Gastrocnemius medialis (tissue), 4 donors: ENCODE measurements around the gene S100A14. TPM values are rescaled to one million over a fixed set of nuclear protein-coding genes. Genes with fewer than 3 reads are reported as not detected.

Experiments used
- ATAC-seq, 2 donors: fragments of 150-250 bp; one replicate each; pipeline ENCODE4 v1.9.1; 2016
- DNase-seq, 2 donors: peaks; one replicate each; pipeline ENCODE4 v3.0.0-alpha.2; 2019
- H3K27ac ChIP-seq, 4 donors: fragments of 200-600 bp; sonication (generic); 1 replicate in 1 of 4; 2 replicates in 3 of 4; pipeline ENCODE4 v1.5.1; 2016 to 2018; ENCODE audit warnings: mild to moderate bottlenecking in 2 of 4, moderate library complexity in 1 of 4
- H3K27me3 ChIP-seq, 3 donors: fragments of 200-600 bp; sonication (generic) in 2 of 3; 1 replicate in 1 of 3; 2 replicates in 2 of 3; pipeline versions ENCODE4 v1.5.1 to v1.6.0; 2016 to 2019; ENCODE audit warnings: mild to moderate bottlenecking in 1 of 3, moderate library complexity in 1 of 3
- H3K36me3 ChIP-seq, 2 donors: fragments of 200-600 bp; sonication (generic) in 1 of 2; one replicate each; pipeline ENCODE4 v1.5.1; 2017 to 2018
- H3K4me1 ChIP-seq, 2 donors: fragments of 200-600 bp; sonication (generic) in 1 of 2; one replicate each; pipeline ENCODE4 v1.5.1; 2016 to 2017; ENCODE audit warnings: mild to moderate bottlenecking in 2 of 2
- H3K4me3 ChIP-seq, 4 donors: fragments of 200-600 bp; sonication (generic) in 3 of 4; 1 replicate in 1 of 4; 2 replicates in 3 of 4; pipeline ENCODE4 v1.5.1; 2016 to 2019; ENCODE audit warnings: mild to moderate bottlenecking in 2 of 4
- H3K9me3 ChIP-seq, 3 donors: fragments of 200-600 bp; sonication (generic) in 2 of 3; 1 replicate in 1 of 3; 2 replicates in 2 of 3; pipeline ENCODE4 v1.5.1; 2016 to 2019
- POLR2A ChIP-seq, 2 donors: fragments of 450-650 bp; IDR thresholded peaks; one replicate each; pipeline ENCODE4 v1.6.1; 2017; ENCODE audit warnings: antibody characterized with exemption in 2 of 2, mild to moderate bottlenecking in 2 of 2, moderate library complexity in 2 of 2
- in situ Hi-C, 4 donors: fragments of 200-750 bp; cut with MboI; loops; one replicate each; pipeline versions ENCODE4 v1.15.0 to v1.8.0; 2017; ENCODE audit warnings: low sequenced_read_pairs in 4 of 4
- intact Hi-C: fragments of 100-400 bp; cut with DNase I; formaldehyde crosslinking; loops from one replicate; pipeline ENCODE4 v1.15.1; 2023; ENCODE audit warnings: low total_unique reads
- total RNA-seq, 4 donors: library from RNA; depleted of rRNA; stranded (reverse); fragments of >200 nt; gene quantifications; one replicate each; pipeline versions ENCODE4 v1.1.0 to v1.2.3, GENCODE V29; 2016
- TF ChIP-seq, protein P1 (sequence below), 5 experiments: fragments of 450-650 bp in 3 of 5; fragments of 200-600 bp in 2 of 5; sonication (generic) in 2 of 5; IDR thresholded peaks in 4 of 5; conservative IDR thresholded peaks in 1 of 5; 1 replicate in 4 of 5; 2 replicates in 1 of 5; pipeline ENCODE4 v1.5.1; 2016 to 2019; ENCODE audit warnings: antibody characterized with exemption in 5 of 5, mild to moderate bottlenecking in 3 of 5, moderate library complexity in 3 of 5

S100A14 gene
- total RNA-seq, 4 donors from 2014 or later = 1.8 TPM; not detected in 3

DNA sequence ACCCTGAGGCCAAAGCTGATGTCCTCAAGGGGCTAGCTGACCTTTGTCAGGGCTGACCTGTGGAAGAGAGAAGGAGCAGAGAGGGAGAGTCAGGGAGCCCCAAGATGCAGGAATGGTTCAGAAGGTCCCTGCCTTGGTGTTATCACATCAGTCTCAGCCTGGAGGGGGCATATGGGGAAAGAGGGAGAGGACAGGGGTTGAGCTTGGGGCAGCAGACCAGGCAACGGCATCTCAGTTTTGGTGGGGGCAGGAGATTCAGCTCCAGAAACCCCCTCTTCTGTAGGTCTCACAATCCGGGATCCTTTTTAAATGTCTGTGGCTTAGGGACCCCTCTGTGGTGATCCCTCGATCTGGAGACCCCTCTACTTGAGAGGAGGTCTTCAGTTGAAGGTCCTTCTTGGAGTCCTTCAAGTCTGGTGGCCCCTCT, 10.4 kb upstream of the S100A14 start:
- intact Hi-C loops = no loop called here
- in situ Hi-C loops = no loop called here
- no peak for DNase-seq

DNA sequence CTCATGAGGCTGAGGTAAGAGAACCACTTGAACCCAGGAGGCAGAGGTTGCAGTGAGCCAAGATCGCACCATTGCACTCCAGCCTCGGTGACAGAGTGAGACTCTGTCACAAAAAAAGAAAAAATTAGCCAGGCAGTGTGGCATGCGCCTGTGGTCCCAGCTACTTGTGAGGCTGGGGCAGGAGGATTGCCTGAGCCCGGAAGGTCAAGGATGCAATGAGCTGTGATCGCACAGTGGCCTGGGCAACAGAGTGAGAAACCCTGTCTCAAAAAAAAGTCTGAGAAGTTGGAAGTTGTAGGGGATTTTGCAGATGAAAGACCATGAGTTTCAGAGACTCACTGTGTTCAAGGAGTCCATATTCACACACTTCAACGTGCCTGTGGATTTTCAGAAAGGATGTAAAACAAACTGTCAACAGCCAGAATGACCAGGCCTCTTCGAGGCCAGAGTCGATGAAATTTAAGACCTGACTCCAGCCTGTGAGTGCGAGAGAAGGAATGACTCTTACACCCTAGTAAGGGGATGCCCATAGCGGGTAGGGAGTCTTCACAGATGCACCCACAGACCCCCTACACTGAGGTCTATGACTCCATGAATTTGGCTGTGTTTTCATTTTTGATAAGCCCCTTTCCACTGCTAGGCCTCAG, 9.0 kb upstream of the S100A14 start:
- intact Hi-C loops = no loop called here
- Histone ChIP-seq H3K4me3 (peak overlapping the region in 1 of 4 donors; percentile 65), H3K9me3 (no peaks in the 10 kb centered on the region), H3K27ac (peak overlapping the region in 1 of 4 donors; percentile 99), H3K36me3 (peaks cover 0 to 22% of the 10 kb centered on the region in 2 donors), H3K4me1 (peaks cover 36 to 38% of the 10 kb centered on the region in 2 donors), H3K27me3 (no peaks in the 10 kb centered on the region)
- in situ Hi-C loops = no loop called here
- DNase-seq (no peak), ATAC-seq (no peak)
- TF ChIP-seq, protein P1, sequence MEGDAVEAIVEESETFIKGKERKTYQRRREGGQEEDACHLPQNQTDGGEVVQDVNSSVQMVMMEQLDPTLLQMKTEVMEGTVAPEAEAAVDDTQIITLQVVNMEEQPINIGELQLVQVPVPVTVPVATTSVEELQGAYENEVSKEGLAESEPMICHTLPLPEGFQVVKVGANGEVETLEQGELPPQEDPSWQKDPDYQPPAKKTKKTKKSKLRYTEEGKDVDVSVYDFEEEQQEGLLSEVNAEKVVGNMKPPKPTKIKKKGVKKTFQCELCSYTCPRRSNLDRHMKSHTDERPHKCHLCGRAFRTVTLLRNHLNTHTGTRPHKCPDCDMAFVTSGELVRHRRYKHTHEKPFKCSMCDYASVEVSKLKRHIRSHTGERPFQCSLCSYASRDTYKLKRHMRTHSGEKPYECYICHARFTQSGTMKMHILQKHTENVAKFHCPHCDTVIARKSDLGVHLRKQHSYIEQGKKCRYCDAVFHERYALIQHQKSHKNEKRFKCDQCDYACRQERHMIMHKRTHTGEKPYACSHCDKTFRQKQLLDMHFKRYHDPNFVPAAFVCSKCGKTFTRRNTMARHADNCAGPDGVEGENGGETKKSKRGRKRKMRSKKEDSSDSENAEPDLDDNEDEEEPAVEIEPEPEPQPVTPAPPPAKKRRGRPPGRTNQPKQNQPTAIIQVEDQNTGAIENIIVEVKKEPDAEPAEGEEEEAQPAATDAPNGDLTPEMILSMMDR (IDR thresholded peaks at IDR 0.05 in 4 of 5, conservative IDR thresholded peaks at IDR 0.05 in 1 of 5) = no peak
- no peak for TF ChIP-seq POLR2A (IDR thresholded peaks at IDR 0.05)

More for the DNA sequence above, 10.4 kb upstream of the S100A14 start:
- no peaks in the 10 kb centered on the region for H3K27me3 ChIP-seq
- peak overlapping the region; percentile 95 to 100 (median 100) for H3K27ac ChIP-seq
- H3K4me3 ChIP-seq = peak overlapping the region; percentile 62 to 76 (median 64)
- peaks cover 36 to 50% of the 10 kb centered on the region in 2 donors for H3K4me1 ChIP-seq
- H3K9me3 ChIP-seq = no peaks in the 10 kb centered on the region
- H3K36me3 ChIP-seq = peaks cover 0 to 22% of the 10 kb centered on the region in 2 donors
- no peak for ATAC-seq
- no peak for TF ChIP-seq POLR2A (IDR thresholded peaks at IDR 0.05)
- TF ChIP-seq, protein P1 (IDR thresholded peaks at IDR 0.05 in 4 of 5, conservative IDR thresholded peaks at IDR 0.05 in 1 of 5) = no peak

DNA sequence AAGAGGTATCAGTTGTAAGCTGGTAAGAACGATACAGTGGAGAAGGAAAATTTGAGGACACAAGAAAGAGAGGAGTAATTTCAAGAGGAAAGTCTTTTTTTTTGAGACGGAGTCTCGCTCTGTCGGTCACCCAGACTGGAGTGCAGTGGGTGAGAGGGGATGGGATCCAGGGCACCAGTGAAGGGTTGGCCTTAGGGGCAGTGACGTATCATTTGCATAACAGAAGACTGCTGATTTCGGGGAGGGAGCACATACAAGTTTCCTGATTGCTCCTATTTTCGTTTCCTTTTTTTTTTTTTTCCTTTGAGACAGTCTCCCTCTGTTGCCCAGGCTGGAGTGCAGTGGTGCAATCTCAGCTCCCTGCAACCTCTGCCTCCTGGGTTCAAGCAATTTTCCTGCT, 7.0 kb upstream of the S100A14 start:
- H3K27me3 ChIP-seq = no peaks in the 10 kb centered on the region
- TF ChIP-seq, protein P1 (IDR thresholded peaks at IDR 0.05 in 4 of 5, conservative IDR thresholded peaks at IDR 0.05 in 1 of 5) = no peak
- no peak for TF ChIP-seq POLR2A (IDR thresholded peaks at IDR 0.05)
- H3K27ac ChIP-seq = no peak overlapping the region
- no peak overlapping the region for H3K4me3 ChIP-seq
- peaks cover 22 to 24% of the 10 kb centered on the region in 2 donors for H3K4me1 ChIP-seq
- no peak for ATAC-seq
- intact Hi-C loops = no loop called here
- peaks cover 0 to 31% of the 10 kb centered on the region in 2 donors for H3K36me3 ChIP-seq
- H3K9me3 ChIP-seq = no peaks in the 10 kb centered on the region
- in situ Hi-C loops = no loop called here
- DNase-seq = no peak

DNA sequence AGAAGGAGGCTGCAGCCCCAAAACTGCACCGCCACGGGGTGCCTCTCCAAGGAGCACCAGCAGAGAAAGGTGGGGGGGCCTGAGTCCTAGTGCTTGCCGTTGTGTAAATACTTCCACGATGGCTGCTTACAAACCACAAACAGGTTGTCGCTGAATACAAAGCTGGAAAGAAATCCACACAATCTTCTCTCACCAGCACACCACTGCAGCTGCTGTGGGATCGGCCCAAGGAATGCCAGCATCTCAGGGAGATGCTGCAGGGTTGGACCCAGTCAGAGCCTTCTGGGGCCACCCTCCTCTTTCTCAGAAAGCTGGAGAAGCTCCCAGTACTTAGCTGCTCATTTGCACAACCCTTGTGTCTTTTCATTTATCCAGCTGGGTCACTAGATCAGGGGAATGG, 3.0 kb upstream of the S100A14 start:
- no peak overlapping the region for H3K4me3 ChIP-seq
- ATAC-seq = no peak
- in situ Hi-C loops = loop anchor here in 1 of 4 donors (5.0 kb wide), 1 partner anchor 107 kb away; no protein-coding TSS in a partner anchor
- H3K27me3 ChIP-seq = no peaks in the 10 kb centered on the region
- peaks cover 0 to 17% of the 10 kb centered on the region in 2 donors for H3K36me3 ChIP-seq
- intact Hi-C loops = loop anchor here (5.0 kb wide), 2 partner anchors 87 to 107 kb away; no protein-coding TSS in a partner anchor
- DNase-seq = no peak
- H3K9me3 ChIP-seq = no peaks in the 10 kb centered on the region
- no peak overlapping the region for H3K27ac ChIP-seq
- no peak for TF ChIP-seq POLR2A (IDR thresholded peaks at IDR 0.05)
- TF ChIP-seq, protein P1 (IDR thresholded peaks at IDR 0.05 in 4 of 5, conservative IDR thresholded peaks at IDR 0.05 in 1 of 5) = no peak
- peaks cover under 1 to 7% of the 10 kb centered on the region in 2 donors for H3K4me1 ChIP-seq
